Mesenchymal stem cell (in vitro differentiated cells and primary cell): Measurements from ENCODE around the gene ARHGEF16.
A peak's percentile ranks its signal among the peaks of the same experiment; 100 is the strongest.

Experiments used
- DNase-seq: peaks from one replicate; pipeline ENCODE4 v3.0.0-alpha.2; 2013
- H2AFZ ChIP-seq: one replicate; pipeline ENCODE4 v1.6.1; 2013; ENCODE audit warnings: low read depth, mild to moderate bottlenecking, control low read depth, inconsistent platforms, low read length, moderate library complexity
- H2AK5ac ChIP-seq: 2 replicates; pipeline ENCODE4 v1.6.1; 2013; ENCODE audit warnings: low read length, moderate library complexity, mild to moderate bottlenecking, inconsistent platforms; ENCODE audit not compliant: severe bottlenecking
- H2BK120ac ChIP-seq: one replicate; pipeline ENCODE4 v1.6.1; 2013; ENCODE audit warnings: low read depth, mild to moderate bottlenecking, inconsistent platforms, low read length, moderate library complexity
- H2BK12ac ChIP-seq, 2 experiments: one replicate each; pipeline ENCODE4 v1.6.1; 2013; ENCODE audit warnings: inconsistent platforms in 2 of 2, low read length in 2 of 2, mild to moderate bottlenecking in 2 of 2, moderate library complexity in 2 of 2, control low read depth in 1 of 2
- H2BK15ac ChIP-seq: one replicate; pipeline ENCODE4 v1.6.1; 2013; ENCODE audit warnings: mild to moderate bottlenecking, low read depth, inconsistent platforms; ENCODE audit not compliant: poor library complexity, severe bottlenecking
- H2BK5ac ChIP-seq: 2 replicates; pipeline ENCODE4 v1.6.1; 2013; ENCODE audit warnings: low read depth, mild to moderate bottlenecking, low read length, control low read depth, inconsistent platforms; ENCODE audit not compliant: poor library complexity, severe bottlenecking
- H3K14ac ChIP-seq, 2 experiments: one replicate each; pipeline ENCODE4 v1.6.1; 2013; ENCODE audit warnings: inconsistent platforms in 2 of 2, low read length in 2 of 2, control low read depth in 1 of 2, mild to moderate bottlenecking in 1 of 2, moderate library complexity in 1 of 2
- H3K18ac ChIP-seq, 2 experiments: one replicate each; pipeline ENCODE4 v1.6.1; 2013; ENCODE audit warnings: inconsistent platforms in 2 of 2, low read length in 2 of 2, control low read depth in 1 of 2, low read depth in 1 of 2, mild to moderate bottlenecking in 1 of 2
- H3K23ac ChIP-seq, 2 experiments: one replicate each; pipeline ENCODE4 v1.6.1; 2013; ENCODE audit warnings: inconsistent platforms in 2 of 2, low read length in 2 of 2, mild to moderate bottlenecking in 2 of 2, moderate library complexity in 2 of 2, control low read depth in 1 of 2
- H3K27ac ChIP-seq: 2 replicates; pipeline ENCODE4 v1.5.1; 2013; ENCODE audit warnings: mild to moderate bottlenecking, moderate library complexity, low read length, control low read depth, inconsistent platforms; ENCODE audit not compliant: poor library complexity, severe bottlenecking
- H3K27me3 ChIP-seq, 2 experiments: 2 replicates each; pipeline versions ENCODE4 v1.6.1 to v1.7.0; 2013; ENCODE audit warnings: low read length in 2 of 2, mild to moderate bottlenecking in 2 of 2, moderate library complexity in 2 of 2, control low read depth in 1 of 2, inconsistent platforms in 1 of 2; ENCODE audit not compliant: control insufficient read depth in 1 of 2, insufficient read depth in 1 of 2
- H3K36me3 ChIP-seq, 2 experiments: 2 replicates each; pipeline versions ENCODE4 v1.6.1 to v1.7.0; 2013; ENCODE audit warnings: low read length in 2 of 2, control low read depth in 1 of 2, inconsistent platforms in 1 of 2, low read depth in 1 of 2, mild to moderate bottlenecking in 1 of 2; ENCODE audit not compliant: insufficient read depth in 2 of 2, control insufficient read depth in 1 of 2
- H3K4ac ChIP-seq, 2 experiments: one replicate each; pipeline ENCODE4 v1.6.1; 2013; ENCODE audit warnings: inconsistent platforms in 2 of 2, low read length in 2 of 2, mild to moderate bottlenecking in 2 of 2, moderate library complexity in 2 of 2, control low read depth in 1 of 2, low read depth in 1 of 2
- H3K4me1 ChIP-seq: 2 replicates; pipeline ENCODE4 v1.6.1; 2013; ENCODE audit warnings: low read depth, low read length, control low read depth; ENCODE audit not compliant: control insufficient read depth, insufficient read depth
- H3K4me2 ChIP-seq: 2 replicates; pipeline ENCODE4 v1.6.1; 2013; ENCODE audit warnings: low read length, mild to moderate bottlenecking, inconsistent platforms; ENCODE audit not compliant: poor library complexity, severe bottlenecking
- H3K4me3 ChIP-seq, 2 experiments: 2 replicates each; pipeline versions ENCODE4 v1.5.1 to v1.7.0; 2013; ENCODE audit warnings: low read length in 2 of 2, mild to moderate bottlenecking in 2 of 2, control low read depth in 1 of 2, low read depth in 1 of 2; ENCODE audit not compliant: insufficient read depth in 1 of 2
- H3K79me1 ChIP-seq: replicated peaks from 2 replicates; pipeline ENCODE4 v1.6.1; 2013; ENCODE audit warnings: mild to moderate bottlenecking, control low read depth, low read length, inconsistent platforms; ENCODE audit not compliant: poor library complexity, severe bottlenecking
- H3K9ac ChIP-seq: 2 replicates; pipeline ENCODE4 v1.7.0; 2013; ENCODE audit warnings: mild to moderate bottlenecking, low read length, moderate library complexity
- H3K9me3 ChIP-seq: 2 replicates; pipeline ENCODE4 v1.7.0; 2013; ENCODE audit warnings: mild to moderate bottlenecking, low read length; ENCODE audit not compliant: control insufficient read depth
- H4K8ac ChIP-seq: one replicate; pipeline ENCODE4 v1.6.1; 2013; ENCODE audit warnings: inconsistent platforms, mild to moderate bottlenecking, low read length, moderate library complexity
- H4K91ac ChIP-seq: one replicate; pipeline ENCODE4 v1.6.1; 2013; ENCODE audit warnings: mild to moderate bottlenecking, low read length, inconsistent platforms
- WGBS: methylation state at CpG from one replicate; pipeline ENCODE4 v1.1.7; 2013; ENCODE audit warnings: mixed read lengths; 5-methylcytosine and 5-hydroxymethylcytosine counted together

The ARHGEF16 gene

GRCh38 chr1:3492545-3493246 lies 38.2 kb downstream of the ARHGEF16 start:
- no peak for DNase-seq
- Histone ChIP-seq H4K8ac (no peak overlapping the region), H2BK5ac (no peak overlapping the region), H3K79me1 (no peaks in the 10 kb centered on the region), H2AFZ (no peak overlapping the region), H2BK120ac (no peak overlapping the region), H3K9me3 (peaks cover 12% of the 10 kb centered on the region), H3K14ac (no peak overlapping the region), H3K4ac (no peak overlapping the region), H3K23ac (no peak overlapping the region), H3K4me3 (no peak overlapping the region), H2BK15ac (no peak overlapping the region), H2BK12ac (no peak overlapping the region), H2AK5ac (no peak overlapping the region), H4K91ac (peak overlapping the region; percentile 25), H3K4me2 (no peak overlapping the region), H3K27me3 (peaks cover 4 to 8% of the 10 kb centered on the region in 2 experiments), H3K36me3 (peaks cover 7 to 12% of the 10 kb centered on the region in 2 experiments), H3K9ac (no peak overlapping the region), H3K18ac (no peak overlapping the region), H3K4me1 (peaks cover 36% of the 10 kb centered on the region), H3K27ac (no peak overlapping the region)
- WGBS: 85% methylated on average over 17 of the region's 17 CpGs

- H3K36me3 ChIP-seq: peaks cover 0 to 17% of the 10 kb centered on the region in 2 experiments
- no peak overlapping the region for H3K9ac ChIP-seq
- no peak overlapping the region for H3K27ac ChIP-seq
- WGBS: 93% methylated on average over 34 of the region's 34 CpGs
- no peak overlapping the region for H2BK5ac ChIP-seq
- H2AK5ac ChIP-seq: no peak overlapping the region
- peaks cover 0 to 15% of the 10 kb centered on the region in 2 experiments for H3K27me3 ChIP-seq
- no peak overlapping the region for H2BK12ac ChIP-seq
- no peak overlapping the region for H3K18ac ChIP-seq
- H3K4ac ChIP-seq: no peak overlapping the region
- H4K8ac ChIP-seq: no peak overlapping the region
- no peak overlapping the region for H3K23ac ChIP-seq
- H3K9me3 ChIP-seq: no peaks in the 10 kb centered on the region
- H2BK15ac ChIP-seq: no peak overlapping the region
- no peak overlapping the region for H3K14ac ChIP-seq
- no peak overlapping the region for H3K4me3 ChIP-seq
- no peak overlapping the region for H2BK120ac ChIP-seq
- no peak for DNase-seq
- H2AFZ ChIP-seq: no peak overlapping the region
- H3K79me1 ChIP-seq: no peaks in the 10 kb centered on the region
- no peak overlapping the region for H3K4me2 ChIP-seq
- no peak overlapping the region for H4K91ac ChIP-seq
- peaks cover 39% of the 10 kb centered on the region for H3K4me1 ChIP-seq
These were observed 40.1 kb downstream of the ARHGEF16 start for GRCh38 chr1:3494321-3495308.

GRCh38 chr1:3495776-3496745 lies 41.6 kb downstream of the ARHGEF16 start:
- H2BK120ac ChIP-seq: no peak overlapping the region
- H4K8ac ChIP-seq: no peak overlapping the region
- no peaks in the 10 kb centered on the region for H3K79me1 ChIP-seq
- H3K27me3 ChIP-seq: peaks cover 0 to 15% of the 10 kb centered on the region in 2 experiments
- H2BK12ac ChIP-seq: no peak overlapping the region
- no peak overlapping the region for H2BK15ac ChIP-seq
- no peaks in the 10 kb centered on the region for H3K9me3 ChIP-seq
- H2BK5ac ChIP-seq: peak overlapping the region; percentile 45
- DNase-seq: no peak
- no peak overlapping the region for H3K4me3 ChIP-seq
- no peak overlapping the region for H4K91ac ChIP-seq
- H3K14ac ChIP-seq: no peak overlapping the region
- H3K36me3 ChIP-seq: peaks cover 0 to 17% of the 10 kb centered on the region in 2 experiments
- no peak overlapping the region for H2AK5ac ChIP-seq
- H3K4me2 ChIP-seq: no peak overlapping the region
- WGBS: 82% methylated on average over 32 of the region's 36 CpGs
- H3K23ac ChIP-seq: no peak overlapping the region
- no peak overlapping the region for H3K18ac ChIP-seq
- no peak overlapping the region for H3K27ac ChIP-seq
- no peak overlapping the region for H3K9ac ChIP-seq
- no peak overlapping the region for H3K4ac ChIP-seq
- H2AFZ ChIP-seq: no peak overlapping the region
- H3K4me1 ChIP-seq: peaks cover 40% of the 10 kb centered on the region
